ENCODE results near the gene P2RX7. TPM values are rescaled to one million over a fixed set of nuclear protein-coding genes. Genes with fewer than 3 reads are reported as not detected.
A peak's percentile ranks its signal among the peaks of the same experiment; 100 is the strongest.

P2RX7 gene
- polyA plus RNA-seq, 2 of the 4 experiments (the other 2 are of a cell fraction): 0.03 TPM; not detected in 1

- 63% methylated on average over 8 of the region's 8 CpGs for WGBS (ENCODE audit: missing lambda C conversion rate)
- peak in 1 of 2 experiments; percentile 32 for DNase-seq (ENCODE audit: low read depth in 1 of 2, low spot score in 1 of 2)
- Histone ChIP-seq H3K4me1 (peaks cover 30% of the 10 kb centered on the region), H3K9me3 (no peaks in the 10 kb centered on the region), H3K4me3 (no peak overlapping the region), H3K4me2 (peak overlapping the region; percentile 10; the same call in 2 of the 3 replicates), H3K27ac (no peak overlapping the region)
- ChIA-PET CTCF (interaction anchor here (1.1 to 4.6 kb wide), 5 partner anchors 13 to 245 kb away, joined by 3 to 29 read pairs (median 4); no protein-coding TSS in a partner anchor), POLR2A (no interaction called here)
- no peak for ATAC-seq
- FAIRE-seq: no peak
- TF ChIP-seq BHLHE40 (IDR thresholded peaks at IDR 0.05; ENCODE audit: low read depth, low read length): no peak
- no peak for TF ChIP-seq HEYL (CRISPR knock-in tag; IDR thresholded peaks at IDR 0.05)
- TF ChIP-seq ZNF302 (CRISPR knock-in tag; IDR thresholded peaks at IDR 0.05): no peak
- TF ChIP-seq RCOR1 (IDR thresholded peaks at IDR 0.05; ENCODE audit: low read depth, low read length): no peak
- TF ChIP-seq TFCP2L1 (CRISPR knock-in tag; IDR thresholded peaks at IDR 0.05): no peak
- TF ChIP-seq CHD2 (IDR thresholded peaks at IDR 0.05; ENCODE audit: low read length, partially characterized antibody): no peak
- no peak for TF ChIP-seq FOXS1 (CRISPR knock-in tag; IDR thresholded peaks at IDR 0.05)
- no peak for TF ChIP-seq JUN (IDR thresholded peaks at IDR 0.05)
- no peak for TF ChIP-seq KDM1A (IDR thresholded peaks at IDR 0.05; ENCODE audit: low read depth)
- no peak for TF ChIP-seq BCL3 (IDR thresholded peaks at IDR 0.05)
- TF ChIP-seq KDM5A (IDR thresholded peaks at IDR 0.05): no peak
- no peak for TF ChIP-seq MAX (IDR thresholded peaks at IDR 0.05)
- no peak for TF ChIP-seq ATOH8 (CRISPR knock-in tag; IDR thresholded peaks at IDR 0.05; ENCODE audit: low read depth)
- no peak for TF ChIP-seq ZFP36 (IDR thresholded peaks at IDR 0.05; ENCODE audit: borderline replicate concordance, partially characterized antibody)
- TF ChIP-seq MYC (IDR thresholded peaks at IDR 0.05; ENCODE audit: borderline replicate concordance, low read length): no peak
- no peak for TF ChIP-seq POLR2A (IDR thresholded peaks at IDR 0.05; ENCODE audit: low read length)
- TF ChIP-seq HMGXB4 (CRISPR knock-in tag; IDR thresholded peaks at IDR 0.05; ENCODE audit: borderline replicate concordance): no peak
- no peak for TF ChIP-seq SREBF2 (IDR thresholded peaks at IDR 0.05)
These were observed 84.4 kb downstream of the P2RX7 start for GRCh38 chr12:121217063-121217462.

GRCh38 chr12:121217761-121218160 lies 85.1 kb downstream of the P2RX7 start:
- ATAC-seq (no peak), FAIRE-seq (no peak), DNase-seq (ENCODE audit: low read depth in 1 of 2, low spot score in 1 of 2) (no peak)
- Histone ChIP-seq H3K27ac (no peak overlapping the region), H3K9me3 (no peaks in the 10 kb centered on the region), H3K4me1 (peaks cover 30% of the 10 kb centered on the region), H3K4me3 (no peak overlapping the region), H3K4me2 (no peak overlapping the region)
- ChIA-PET CTCF (interaction anchor here (0.7 to 4.6 kb wide), 6 partner anchors 12 to 1192 kb away, joined by 3 to 29 read pairs (median 4); no protein-coding TSS in a partner anchor), POLR2A (no interaction called here)
- TF ChIP-seq EP300 (IDR thresholded peaks at IDR 0.05) (no peak), HOXB5 (CRISPR knock-in tag; IDR thresholded peaks at IDR 0.05) (no peak), POLR2AphosphoS2 (conservative IDR thresholded peaks at IDR 0.05; ENCODE audit: low read length) (no peak), GATA3 (IDR thresholded peaks at IDR 0.05; ENCODE audit: borderline replicate concordance) (no peak), KDM5A (IDR thresholded peaks at IDR 0.05) (no peak)
- 82% methylated on average over 5 of the region's 5 CpGs for WGBS (ENCODE audit: missing lambda C conversion rate)
